Common myeloid progenitor, CD34-positive (primary cell): ENCODE measurements around the gene PTPN3.
"Not testable (repeated sequence)": the region's sequence is repeated elsewhere in the genome, so short reads cannot be mapped to it uniquely, and the experiment has no call there.

Source experiments
- CTCF ChIA-PET: fragments of 350-600 bp; sonication (Branson Sonifier 250); formaldehyde crosslinking; loops from one replicate; lab custom pipeline; 2021; ENCODE audit warnings: antibody characterized with exemption; lab: Charles Lee
- POLR2A ChIA-PET: fragments of 350-600 bp; sonication (Branson Sonifier 250); formaldehyde crosslinking; loops from one replicate; lab custom pipeline; 2021; ENCODE audit warnings: antibody characterized with exemption; lab: Charles Lee
- DNase-seq, 3 donors: peaks; one replicate each; pipeline versions ENCODE4 v3.0.0 to v3.0.0-alpha.2; 2013
- H3K27ac ChIP-seq, 2 experiments: 1 replicate in 1 of 2; 2 replicates in 1 of 2; pipeline ENCODE4 v1.7.0; 2013; ENCODE audit warnings: inconsistent platforms in 2 of 2, low read length in 2 of 2, mild to moderate bottlenecking in 2 of 2, low read depth in 1 of 2, moderate library complexity in 1 of 2; ENCODE audit not compliant: severe bottlenecking in 2 of 2, insufficient read depth in 1 of 2, poor library complexity in 1 of 2
- H3K27me3 ChIP-seq, 5 experiments: replicated peaks in 2 of 5; 1 replicate in 3 of 5; 2 replicates in 2 of 5; pipeline versions ENCODE4 v1.6.1 to v1.7.0; 2013; ENCODE audit warnings: low read length in 4 of 5, mild to moderate bottlenecking in 2 of 5, moderate library complexity in 2 of 5, inconsistent platforms in 1 of 5; ENCODE audit not compliant: insufficient read depth in 5 of 5, control insufficient read depth in 4 of 5
- H3K36me3 ChIP-seq, 4 experiments: 1 replicate in 2 of 4; 2 replicates in 2 of 4; pipeline versions ENCODE4 v1.6.1 to v1.7.0; 2013; ENCODE audit warnings: low read length in 3 of 4, control low read depth in 1 of 4, mild to moderate bottlenecking in 1 of 4; ENCODE audit not compliant: control insufficient read depth in 4 of 4, insufficient read depth in 4 of 4
- H3K4me1 ChIP-seq, 4 experiments: 1 replicate in 3 of 4; 2 replicates in 1 of 4; pipeline versions ENCODE4 v1.6.1 to v1.7.1; 2013; ENCODE audit warnings: low read length in 3 of 4, mild to moderate bottlenecking in 3 of 4, control low read depth in 1 of 4, inconsistent platforms in 1 of 4, moderate library complexity in 1 of 4; ENCODE audit not compliant: control insufficient read depth in 4 of 4, insufficient read depth in 4 of 4; ENCODE audit errors: control extremely low read depth in 1 of 4
- H3K4me3 ChIP-seq, 7 experiments: 1 replicate in 4 of 7; 2 replicates in 3 of 7; pipeline versions ENCODE4 v1.5.1 to v1.7.0; 2013; ENCODE audit warnings: mild to moderate bottlenecking in 7 of 7, low read length in 6 of 7, moderate library complexity in 6 of 7, inconsistent platforms in 2 of 7, low read depth in 2 of 7, control low read depth in 1 of 7; ENCODE audit not compliant: insufficient read depth in 4 of 7, control insufficient read depth in 1 of 7; ENCODE audit errors: extremely low read depth in 1 of 7
- H3K9me3 ChIP-seq, 5 experiments: 1 replicate in 4 of 5; 2 replicates in 1 of 5; pipeline versions ENCODE4 v1.6.1 to v1.7.1; 2013; ENCODE audit warnings: low read length in 4 of 5, mild to moderate bottlenecking in 2 of 5, inconsistent platforms in 1 of 5, low read depth in 1 of 5, moderate library complexity in 1 of 5; ENCODE audit not compliant: control insufficient read depth in 4 of 5, insufficient read depth in 2 of 5; ENCODE audit errors: control extremely low read depth in 1 of 5
- WGBS: methylation state at CpG from one replicate; pipeline ENCODE4 v1.1.5; 2013; ENCODE audit not compliant: insufficient coverage; 5-methylcytosine and 5-hydroxymethylcytosine counted together

The PTPN3 gene

GRCh38 chr9:109513871-109514270, 15.8 kb upstream of the PTPN3 start:
- no peaks in the 10 kb centered on the region for H3K36me3 ChIP-seq
- CTCF ChIA-PET, result interaction anchor here (0.8 to 1.6 kb wide), 3 partner anchors 10 to 13 kb away, joined by 3 read pairs; no protein-coding TSS in a partner anchor

GRCh38 chr9:109512170-109512756, 14.2 kb upstream of the PTPN3 start:
- 81% methylated on average over 3 of the region's 4 CpGs for WGBS
- Histone ChIP-seq H3K27me3 (peaks cover 2 to 88% (median 31%) of the 10 kb centered on the region in 5 experiments), H3K36me3 (no peaks in the 10 kb centered on the region), H3K4me3 (no peak overlapping the region), H3K9me3 (no peaks in the 10 kb centered on the region), H3K27ac (no peak overlapping the region), H3K4me1 (no peaks in the 10 kb centered on the region)
- ChIA-PET CTCF (no interaction called here), POLR2A (no interaction called here)
- peak in 1 of 3 donors; percentile 2 for DNase-seq

More at GRCh38 chr9:109513871-109514270, 15.8 kb upstream of the PTPN3 start:
- no peaks in the 10 kb centered on the region for H3K9me3 ChIP-seq
- no peak overlapping the region for H3K4me3 ChIP-seq
- H3K27me3 ChIP-seq, result peaks cover 2 to 90% (median 31%) of the 10 kb centered on the region in 5 experiments
- no peaks in the 10 kb centered on the region for H3K4me1 ChIP-seq
- POLR2A ChIA-PET, result no interaction called here
- 92% methylated on average over 2 of the region's 3 CpGs for WGBS
- no peak for DNase-seq
- no peak overlapping the region for H3K27ac ChIP-seq

- WGBS, result no CpG with 5 or more reads among the region's 5 CpGs
- ChIA-PET CTCF (interaction anchor here (0.9 to 1.5 kb wide), 2 partner anchors 9 to 13 kb away, joined by 3 read pairs; no protein-coding TSS in a partner anchor), POLR2A (no interaction called here)
Observed at GRCh38 chr9:109510506-109510905, 12.4 kb upstream of the PTPN3 start.

GRCh38 chr9:109510042-109510441, 11.9 kb upstream of the PTPN3 start:
- H3K27me3 ChIP-seq, result peaks cover 2 to 89% (median 30%) of the 10 kb centered on the region in 5 experiments
- 64% methylated on average over 2 of the region's 4 CpGs for WGBS
- H3K4me3 ChIP-seq, H3K36me3 ChIP-seq, H3K4me1 ChIP-seq, DNase-seq, H3K9me3 ChIP-seq, H3K27ac ChIP-seq, POLR2A ChIA-PET: not testable (repeated sequence)
- CTCF ChIA-PET, result interaction anchor here (0.9 to 1.5 kb wide), 2 partner anchors 8 to 14 kb away, joined by 3 read pairs; no protein-coding TSS in a partner anchor

More at GRCh38 chr9:109510506-109510905, 12.4 kb upstream of the PTPN3 start:
- no peak for DNase-seq
- H3K9me3 ChIP-seq, result no peaks in the 10 kb centered on the region
- H3K36me3 ChIP-seq, result no peaks in the 10 kb centered on the region
- H3K27ac ChIP-seq, result no peak overlapping the region
- no peaks in the 10 kb centered on the region for H3K4me1 ChIP-seq
- H3K27me3 ChIP-seq, result peaks cover 2 to 89% (median 27%) of the 10 kb centered on the region in 5 experiments
- no peak overlapping the region for H3K4me3 ChIP-seq

GRCh38 chr9:109509611-109510010, 11.5 kb upstream of the PTPN3 start:
- POLR2A ChIA-PET, result no interaction called here
- CTCF ChIA-PET, result interaction anchor here (0.9 kb wide), 1 partner anchor 14 kb away, joined by 3 read pairs; no protein-coding TSS in a partner anchor
- 31% methylated on average over 3 of the region's 4 CpGs for WGBS
- H3K9me3 ChIP-seq, result no peaks in the 10 kb centered on the region
- H3K4me1 ChIP-seq, result no peaks in the 10 kb centered on the region
- peaks cover 3 to 89% (median 27%) of the 10 kb centered on the region in 5 experiments for H3K27me3 ChIP-seq
- H3K4me3 ChIP-seq, result no peak overlapping the region
- no peak overlapping the region for H3K27ac ChIP-seq
- no peaks in the 10 kb centered on the region for H3K36me3 ChIP-seq
- no peak for DNase-seq

GRCh38 chr9:109507421-109507838, 9.3 kb upstream of the PTPN3 start:
- ChIA-PET POLR2A (no interaction called here), CTCF (interaction anchor here (0.6 kb wide), 1 partner anchor 114 kb away, joined by 3 read pairs; no protein-coding TSS in a partner anchor)
- DNase-seq, result no peak
- no peaks in the 10 kb centered on the region for H3K9me3 ChIP-seq
- 81% methylated on average over 9 of the region's 9 CpGs for WGBS
- no peaks in the 10 kb centered on the region for H3K4me1 ChIP-seq
- peaks cover 2 to 90% (median 17%) of the 10 kb centered on the region in 5 experiments for H3K27me3 ChIP-seq
- no peaks in the 10 kb centered on the region for H3K36me3 ChIP-seq
- no peak overlapping the region for H3K27ac ChIP-seq
- H3K4me3 ChIP-seq, result no peak overlapping the region

- CTCF ChIA-PET, result no interaction called here
- Histone ChIP-seq H3K36me3 (no peaks in the 10 kb centered on the region), H3K27ac (no peak overlapping the region), H3K27me3 (peaks cover 2 to 90% (median 29%) of the 10 kb centered on the region in 5 experiments), H3K9me3 (peaks cover 0 to 4% (median 0%) of the 10 kb centered on the region in 5 experiments), H3K4me3 (no peak overlapping the region), H3K4me1 (no peaks in the 10 kb centered on the region)
- WGBS, result no CpG with 5 or more reads among the region's 3 CpGs
- POLR2A ChIA-PET, result no interaction called here
- DNase-seq, result no peak
Observed at GRCh38 chr9:109506097-109506712, 8.1 kb upstream of the PTPN3 start.
